Measurements from ENCODE around the gene DNM3. TPM values are rescaled to one million over a fixed set of nuclear protein-coding genes. Genes with fewer than 3 reads are reported as not detected.

DNM3 gene
- total RNA-seq, 1 experiment from 2014 or later = 1.2 TPM

DNA sequence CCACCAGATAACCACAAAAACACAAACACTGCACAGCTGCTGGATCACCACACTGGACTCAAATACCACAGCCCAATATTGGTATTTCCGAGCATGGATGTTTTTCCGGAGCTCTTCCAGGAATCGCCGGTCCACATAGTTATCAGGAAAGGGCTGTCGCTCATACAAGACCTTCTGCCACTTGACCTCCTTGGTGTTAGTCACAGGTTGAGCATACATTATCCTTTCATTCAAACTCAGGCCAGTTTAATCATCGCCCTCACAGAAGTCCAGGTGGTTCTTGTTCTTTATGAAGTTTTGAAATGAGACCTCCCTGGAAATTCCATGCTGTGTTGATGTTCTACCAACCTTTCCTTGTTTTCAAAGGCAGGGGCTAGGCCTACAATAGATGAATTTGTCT is 601.1 kb downstream of the DNM3 start:
- CTCF ChIA-PET = interaction anchor here (1.3 kb wide), 1 partner anchor 10 kb away, joined by 8 read pairs; no protein-coding TSS in a partner anchor
- no peaks in the 10 kb centered on the region for H3K9me3 Mint-ChIP-seq (ENCODE audit: low read depth, unreplicated experiment)
- no peaks in the 10 kb centered on the region for H3K27me3 Mint-ChIP-seq (ENCODE audit: unreplicated experiment)
- intact Hi-C loops (cut with micrococcal nuclease; ENCODE audit: unreplicated experiment) = no loop called here
- no peak overlapping the region for H3K27ac Mint-ChIP-seq (ENCODE audit: unreplicated experiment)
- BruUV-seq (replicated peaks) = no TSS peak
- no peak for DNase-seq
- H3K4me3 Mint-ChIP-seq (ENCODE audit: low read depth, unreplicated experiment) = peak overlapping the region; percentile 87
- TF ChIP-seq CTCF (IDR thresholded peaks at IDR 0.05; ENCODE audit: unreplicated experiment) = no peak
- peaks cover 11% of the 10 kb centered on the region for H3K36me3 Mint-ChIP-seq (ENCODE audit: insufficient read depth, unreplicated experiment)
- peaks cover 28% of the 10 kb centered on the region for H3K4me1 Mint-ChIP-seq (ENCODE audit: low read depth, unreplicated experiment)

DNA sequence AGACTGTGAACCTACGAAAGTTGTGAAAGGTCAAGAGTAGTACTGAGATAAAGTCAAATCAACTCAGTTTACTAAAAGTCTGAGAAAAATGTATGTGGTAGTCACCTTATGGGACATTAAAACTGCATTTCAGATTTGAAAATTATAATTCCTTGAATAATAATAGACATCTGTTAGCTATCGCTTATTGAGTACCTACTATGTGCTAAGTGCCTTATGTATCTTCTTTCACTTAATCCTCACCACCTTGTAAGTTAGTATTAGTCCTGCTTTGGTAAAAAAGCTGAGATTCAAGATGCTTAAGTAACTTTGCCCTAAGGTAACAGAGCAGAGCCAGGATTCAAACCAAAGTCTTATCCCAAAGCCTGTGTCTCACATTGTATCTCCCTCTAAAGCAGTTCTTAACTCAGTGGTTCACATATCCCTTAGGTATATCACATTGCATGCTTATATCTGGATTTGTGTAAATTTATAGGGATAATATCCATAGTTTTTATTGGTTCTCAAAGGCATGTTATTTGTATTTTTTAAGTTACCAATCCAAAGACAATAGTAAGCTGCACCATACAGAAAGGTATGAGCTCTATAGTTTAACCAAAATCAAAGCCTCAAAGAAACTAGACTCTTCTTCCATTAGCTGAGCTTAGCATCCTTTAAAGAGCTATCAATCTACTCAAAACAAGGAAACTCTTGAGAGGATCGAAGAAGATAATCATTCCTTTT is 601.7 kb downstream of the DNM3 start:
- Mint-ChIP-seq H3K9me3 (ENCODE audit: low read depth, unreplicated experiment) (no peaks in the 10 kb centered on the region), H3K4me3 (ENCODE audit: low read depth, unreplicated experiment) (peak overlapping the region; percentile 87), H3K27me3 (ENCODE audit: unreplicated experiment) (no peaks in the 10 kb centered on the region), H3K36me3 (ENCODE audit: insufficient read depth, unreplicated experiment) (peaks cover 11% of the 10 kb centered on the region), H3K27ac (ENCODE audit: unreplicated experiment) (peak overlapping the region; percentile 79), H3K4me1 (ENCODE audit: low read depth, unreplicated experiment) (peaks cover 34% of the 10 kb centered on the region)
- no peak for TF ChIP-seq CTCF (IDR thresholded peaks at IDR 0.05; ENCODE audit: unreplicated experiment)
- no TSS peak for BruUV-seq (replicated peaks)
- DNase-seq = no peak
- intact Hi-C loops (cut with micrococcal nuclease; ENCODE audit: unreplicated experiment) = no loop called here
- CTCF ChIA-PET = interaction anchor here (1.0 to 1.5 kb wide), 4 partner anchors 11 to 458 kb away, joined by 3 to 8 read pairs (median 4); no protein-coding TSS in a partner anchor

DNA sequence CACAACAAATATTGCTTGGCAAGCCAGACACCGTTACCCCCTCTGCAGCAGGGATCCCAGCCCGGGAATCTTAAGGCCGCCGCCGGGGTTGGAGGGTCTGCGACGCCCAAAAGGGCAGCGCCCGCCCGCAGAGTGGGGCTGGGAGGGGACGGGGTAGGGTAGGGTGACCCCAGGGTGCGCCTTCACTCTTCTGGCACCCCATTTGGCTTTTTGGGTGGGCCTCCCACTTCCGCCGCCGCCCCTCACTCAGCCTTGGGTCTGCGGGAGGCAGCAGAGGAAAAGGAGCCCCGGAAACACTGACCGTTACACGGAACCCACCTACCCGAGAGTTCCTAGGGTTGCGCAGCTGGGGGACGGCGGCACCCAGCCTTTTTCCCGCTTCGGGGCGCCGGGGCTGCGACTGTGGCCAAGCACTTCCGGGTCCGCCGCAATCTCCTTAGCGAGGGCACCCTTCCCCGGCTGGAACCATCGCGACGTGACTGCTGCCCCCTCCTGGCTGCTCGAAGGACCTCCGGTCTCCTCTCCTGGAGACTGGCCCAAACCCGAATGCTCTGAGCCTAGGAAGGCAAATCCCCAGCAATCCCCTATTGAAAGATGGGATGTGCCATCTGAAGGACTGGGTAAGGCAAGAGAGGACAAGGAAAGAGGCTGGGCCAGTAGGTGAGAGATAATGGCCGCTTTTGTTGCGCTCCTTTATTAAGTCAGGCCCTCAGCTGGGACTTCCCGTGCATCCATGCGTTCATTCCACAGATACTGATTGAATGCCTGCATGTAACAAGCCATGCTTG is 602.6 kb downstream of the DNM3 start, which contains the start of gene PIGC:
Gene PIGC, minus strand, starts transcription at position 404 of the 788 bp plus-strand sequence. CDS start 1,447 bp downstream, outside the sequence.
- CTCF ChIA-PET = interaction anchor here (1.0 to 1.5 kb wide), 4 partner anchors 12 to 459 kb away, joined by 3 to 8 read pairs (median 4); no protein-coding TSS in a partner anchor
- BruUV-seq (replicated peaks) = TSS peak; percentile 64
- Mint-ChIP-seq H3K4me1 (ENCODE audit: low read depth, unreplicated experiment) (peaks cover 40% of the 10 kb centered on the region), H3K36me3 (ENCODE audit: insufficient read depth, unreplicated experiment) (peaks cover 11% of the 10 kb centered on the region), H3K4me3 (ENCODE audit: low read depth, unreplicated experiment) (peak within 1 kb of the TSS; percentile 87), H3K27ac (ENCODE audit: unreplicated experiment) (peak within 1 kb of the TSS; percentile 79), H3K9me3 (ENCODE audit: low read depth, unreplicated experiment) (no peaks in the 10 kb centered on the region), H3K27me3 (ENCODE audit: unreplicated experiment) (no peaks in the 10 kb centered on the region)
- peak; percentile 90 for TF ChIP-seq CTCF (IDR thresholded peaks at IDR 0.05; ENCODE audit: unreplicated experiment)
- peak; percentile 97 for DNase-seq
- intact Hi-C loops (cut with micrococcal nuclease; ENCODE audit: unreplicated experiment) = loop anchor here (1.0 to 2.0 kb wide), 2 partner anchors 15 to 439 kb away; no protein-coding TSS in a partner anchor

GRCh38 chr1:172446547-172446946 is 605.2 kb downstream of the DNM3 start:
- Mint-ChIP-seq H3K27ac (ENCODE audit: unreplicated experiment) (no peak overlapping the region), H3K36me3 (ENCODE audit: insufficient read depth, unreplicated experiment) (peaks cover 20% of the 10 kb centered on the region), H3K4me3 (ENCODE audit: low read depth, unreplicated experiment) (no peak overlapping the region), H3K27me3 (ENCODE audit: unreplicated experiment) (no peaks in the 10 kb centered on the region), H3K4me1 (ENCODE audit: low read depth, unreplicated experiment) (peaks cover 63% of the 10 kb centered on the region), H3K9me3 (ENCODE audit: low read depth, unreplicated experiment) (no peaks in the 10 kb centered on the region)
- intact Hi-C loops (cut with micrococcal nuclease; ENCODE audit: unreplicated experiment) = no loop called here
- DNase-seq = no peak
- CTCF ChIA-PET = interaction anchor here (0.5 to 0.7 kb wide), 2 partner anchors 22 to 47 kb away, joined by 4 to 7 read pairs; no protein-coding TSS in a partner anchor
- no peak for TF ChIP-seq CTCF (IDR thresholded peaks at IDR 0.05; ENCODE audit: unreplicated experiment)
- no TSS peak for BruUV-seq (replicated peaks)
